Measurements from ENCODE around the gene SIRT5. TPM values are rescaled to one million over a fixed set of nuclear protein-coding genes. Genes with fewer than 3 reads are reported as not detected.

Gene SIRT5
- total RNA-seq = 10 to 100 TPM; 13.7 to 17.3 TPM
- polyA plus RNA-seq (ENCODE audit: insufficient read length in 2 of 2) = 10 to 100 TPM; 12.4 to 15.2 TPM
- long read RNA-seq, donor 1, partial matches to known transcripts = 0 of 7 reads
- long read RNA-seq, donor 1, other reads (novel, unspliced or antisense) = 5 of 7 reads
- long read RNA-seq, donor 2 = 0 reads
- long read RNA-seq, donor 3 = 0 reads
- long read RNA-seq, donor 4, partial matches to known transcripts = 0 of 6 reads
- long read RNA-seq, donor 4, other reads (novel, unspliced or antisense) = 6 of 6 reads

GRCh38 chr6:13574571-13575376 lies at the start of gene SIRT5:
Gene SIRT5 (plus strand): TSS chr6:13574601. CDS start chr6:13584111, 9,510 bp downstream.
- Histone ChIP-seq H3K27ac (ENCODE audit: low read depth, low read length) (peak within 1 kb of the TSS; percentile 97), H3K9me3 (ENCODE audit: control insufficient read depth, insufficient read depth, low read length) (no peaks in the 10 kb centered on the region), H3K36me3 (ENCODE audit: control insufficient read depth, insufficient read depth, low read length) (no peaks in the 10 kb centered on the region), H3K27me3 (ENCODE audit: control insufficient read depth, insufficient read depth, low read length) (no peaks in the 10 kb centered on the region), H3K4me1 (ENCODE audit: control insufficient read depth, insufficient read depth, low read length) (peaks cover 14% of the 10 kb centered on the region), H3K4me3 (ENCODE audit: low read depth, low read length) (peak within 1 kb of the TSS; percentile 98)
- DNase-seq (ENCODE audit: low read depth in 4 of 6, low spot score in 6 of 6) = peak; percentile 53 to 94 (median 68)
- WGBS (ENCODE audit: insufficient coverage) = under 1% methylated on average over 52 of the region's 52 CpGs

- peaks cover 7% of the 10 kb centered on the region for H3K4me1 ChIP-seq (ENCODE audit: control insufficient read depth, insufficient read depth, low read length)
- H3K4me3 ChIP-seq (ENCODE audit: low read depth, low read length) = no peak overlapping the region
- H3K36me3 ChIP-seq (ENCODE audit: control insufficient read depth, insufficient read depth, low read length) = no peaks in the 10 kb centered on the region
- WGBS (ENCODE audit: insufficient coverage) = 77% methylated on average over 7 of the region's 12 CpGs
- DNase-seq (ENCODE audit: low read depth in 4 of 6, low spot score in 6 of 6) = peak in 2 of 6 donors; percentile 26 to 55
- no peak overlapping the region for H3K27ac ChIP-seq (ENCODE audit: low read depth, low read length)
- H3K9me3 ChIP-seq (ENCODE audit: control insufficient read depth, insufficient read depth, low read length) = no peaks in the 10 kb centered on the region
- H3K27me3 ChIP-seq (ENCODE audit: control insufficient read depth, insufficient read depth, low read length) = no peaks in the 10 kb centered on the region
Measured at GRCh38 chr6:13524801-13525508, 49.4 kb upstream of the SIRT5 start.

GRCh38 chr6:13526357-13526726 lies 48.1 kb upstream of the SIRT5 start:
- no peak overlapping the region for H3K4me3 ChIP-seq (ENCODE audit: low read depth, low read length)
- no peaks in the 10 kb centered on the region for H3K9me3 ChIP-seq (ENCODE audit: control insufficient read depth, insufficient read depth, low read length)
- no peak for DNase-seq (ENCODE audit: low read depth in 4 of 6, low spot score in 6 of 6)
- H3K36me3 ChIP-seq (ENCODE audit: control insufficient read depth, insufficient read depth, low read length) = no peaks in the 10 kb centered on the region
- no peaks in the 10 kb centered on the region for H3K27me3 ChIP-seq (ENCODE audit: control insufficient read depth, insufficient read depth, low read length)
- WGBS (ENCODE audit: insufficient coverage) = no CpG with 5 or more reads among the region's 1 CpG
- H3K27ac ChIP-seq (ENCODE audit: low read depth, low read length) = no peak overlapping the region
- H3K4me1 ChIP-seq (ENCODE audit: control insufficient read depth, insufficient read depth, low read length) = peaks cover 7% of the 10 kb centered on the region

GRCh38 chr6:13526727-13527670 lies 47.4 kb upstream of the SIRT5 start:
- no peaks in the 10 kb centered on the region for H3K9me3 ChIP-seq (ENCODE audit: control insufficient read depth, insufficient read depth, low read length)
- 71% methylated on average over 15 of the region's 17 CpGs for WGBS (ENCODE audit: insufficient coverage)
- peaks cover 7% of the 10 kb centered on the region for H3K4me1 ChIP-seq (ENCODE audit: control insufficient read depth, insufficient read depth, low read length)
- no peak overlapping the region for H3K27ac ChIP-seq (ENCODE audit: low read depth, low read length)
- H3K27me3 ChIP-seq (ENCODE audit: control insufficient read depth, insufficient read depth, low read length) = no peaks in the 10 kb centered on the region
- H3K36me3 ChIP-seq (ENCODE audit: control insufficient read depth, insufficient read depth, low read length) = no peaks in the 10 kb centered on the region
- DNase-seq (ENCODE audit: low read depth in 4 of 6, low spot score in 6 of 6) = peak in 2 of 6 donors; percentile 56 to 63
- H3K4me3 ChIP-seq (ENCODE audit: low read depth, low read length) = no peak overlapping the region

- Histone ChIP-seq H3K36me3 (ENCODE audit: control insufficient read depth, insufficient read depth, low read length) (no peaks in the 10 kb centered on the region), H3K4me3 (ENCODE audit: low read depth, low read length) (no peak overlapping the region), H3K9me3 (ENCODE audit: control insufficient read depth, insufficient read depth, low read length) (no peaks in the 10 kb centered on the region), H3K27ac (ENCODE audit: low read depth, low read length) (no peak overlapping the region), H3K27me3 (ENCODE audit: control insufficient read depth, insufficient read depth, low read length) (no peaks in the 10 kb centered on the region), H3K4me1 (ENCODE audit: control insufficient read depth, insufficient read depth, low read length) (peaks cover 7% of the 10 kb centered on the region)
- WGBS (ENCODE audit: insufficient coverage) = 100% methylated on average over 1 of the region's 4 CpGs
- DNase-seq (ENCODE audit: low read depth in 4 of 6, low spot score in 6 of 6) = no peak
Measured at GRCh38 chr6:13527671-13528056, 46.7 kb upstream of the SIRT5 start.

GRCh38 chr6:13528232-13528631 lies 46.2 kb upstream of the SIRT5 start:
- DNase-seq (ENCODE audit: low read depth in 4 of 6, low spot score in 6 of 6) = peak in 1 of 6 donors; percentile 23
- no peak overlapping the region for H3K27ac ChIP-seq (ENCODE audit: low read depth, low read length)
- H3K9me3 ChIP-seq (ENCODE audit: control insufficient read depth, insufficient read depth, low read length) = no peaks in the 10 kb centered on the region

GRCh38 chr6:13528777-13529343 lies 45.5 kb upstream of the SIRT5 start:
- Histone ChIP-seq H3K4me3 (ENCODE audit: low read depth, low read length) (no peak overlapping the region), H3K9me3 (ENCODE audit: control insufficient read depth, insufficient read depth, low read length) (no peaks in the 10 kb centered on the region), H3K4me1 (ENCODE audit: control insufficient read depth, insufficient read depth, low read length) (peaks cover 7% of the 10 kb centered on the region), H3K27me3 (ENCODE audit: control insufficient read depth, insufficient read depth, low read length) (no peaks in the 10 kb centered on the region), H3K27ac (ENCODE audit: low read depth, low read length) (no peak overlapping the region), H3K36me3 (ENCODE audit: control insufficient read depth, insufficient read depth, low read length) (no peaks in the 10 kb centered on the region)
- 80% methylated on average over 2 of the region's 8 CpGs for WGBS (ENCODE audit: insufficient coverage)
- peak in 2 of 6 donors; percentile 17 to 61 for DNase-seq (ENCODE audit: low read depth in 4 of 6, low spot score in 6 of 6)

More at GRCh38 chr6:13528232-13528631, 46.2 kb upstream of the SIRT5 start:
- Histone ChIP-seq H3K36me3 (ENCODE audit: control insufficient read depth, insufficient read depth, low read length) (no peaks in the 10 kb centered on the region), H3K4me3 (ENCODE audit: low read depth, low read length) (no peak overlapping the region), H3K4me1 (ENCODE audit: control insufficient read depth, insufficient read depth, low read length) (peaks cover 7% of the 10 kb centered on the region), H3K27me3 (ENCODE audit: control insufficient read depth, insufficient read depth, low read length) (no peaks in the 10 kb centered on the region)
- no CpG with 5 or more reads among the region's 3 CpGs for WGBS (ENCODE audit: insufficient coverage)

GRCh38 chr6:13531956-13532355 lies 42.4 kb upstream of the SIRT5 start:
- Histone ChIP-seq H3K27me3 (ENCODE audit: control insufficient read depth, insufficient read depth, low read length) (no peaks in the 10 kb centered on the region), H3K9me3 (ENCODE audit: control insufficient read depth, insufficient read depth, low read length) (no peaks in the 10 kb centered on the region), H3K4me1 (ENCODE audit: control insufficient read depth, insufficient read depth, low read length) (peaks cover 2% of the 10 kb centered on the region), H3K27ac (ENCODE audit: low read depth, low read length) (no peak overlapping the region), H3K36me3 (ENCODE audit: control insufficient read depth, insufficient read depth, low read length) (no peaks in the 10 kb centered on the region), H3K4me3 (ENCODE audit: low read depth, low read length) (no peak overlapping the region)
- 77% methylated on average over 4 of the region's 4 CpGs for WGBS (ENCODE audit: insufficient coverage)
- DNase-seq (ENCODE audit: low read depth in 4 of 6, low spot score in 6 of 6) = no peak
